Measurements from ENCODE around the gene HBG1.

HBG1 gene

GRCh38 chr11:5246772-5247471, 2.7 kb downstream of the HBG1 start:
- DNase-seq (ENCODE audit: low read depth), result no peak

GRCh38 chr11:5245155-5245554, 4.5 kb downstream of the HBG1 start:
- no peak for DNase-seq (ENCODE audit: low read depth)

GRCh38 chr11:5243816-5244180, 5.9 kb downstream of the HBG1 start:
- DNase-seq (ENCODE audit: low read depth), result no peak

GRCh38 chr11:5242933-5243815, 6.5 kb downstream of the HBG1 start:
- DNase-seq (ENCODE audit: low read depth), result no peak

GRCh38 chr11:5242208-5242607, 7.4 kb downstream of the HBG1 start:
- no peak for DNase-seq (ENCODE audit: low read depth)

- no peak for DNase-seq (ENCODE audit: low read depth)
These were observed 8.2 kb downstream of the HBG1 start for GRCh38 chr11:5241458-5241857.

GRCh38 chr11:5240458-5240857, 9.2 kb downstream of the HBG1 start:
- no peak for DNase-seq (ENCODE audit: low read depth)

GRCh38 chr11:5240056-5240455, 9.6 kb downstream of the HBG1 start:
- DNase-seq (ENCODE audit: low read depth), result no peak

- DNase-seq (ENCODE audit: low read depth), result no peak
These were observed 10.6 kb downstream of the HBG1 start for GRCh38 chr11:5239046-5239445.

GRCh38 chr11:5238486-5238885, 11.2 kb downstream of the HBG1 start:
- no peak for DNase-seq (ENCODE audit: low read depth)

GRCh38 chr11:5237420-5237819, 12.2 kb downstream of the HBG1 start:
- no peak for DNase-seq (ENCODE audit: low read depth)

GRCh38 chr11:5235364-5236095, 14.1 kb downstream of the HBG1 start:
- DNase-seq (ENCODE audit: low read depth), result no peak

GRCh38 chr11:5234381-5234834, 15.2 kb downstream of the HBG1 start, which contains the start of gene HBD:
Gene HBD (minus strand): TSS chr11:5234483. CDS start chr11:5234433, 50 bp downstream.
- DNase-seq (ENCODE audit: low read depth), result no peak

GRCh38 chr11:5233307-5233706, 16.4 kb downstream of the HBG1 start:
- DNase-seq (ENCODE audit: low read depth), result no peak

- no peak for DNase-seq (ENCODE audit: low read depth)
These were observed 16.8 kb downstream of the HBG1 start for GRCh38 chr11:5232821-5233220.

GRCh38 chr11:5232176-5232575, 17.5 kb downstream of the HBG1 start:
- no peak for DNase-seq (ENCODE audit: low read depth)

- DNase-seq (ENCODE audit: low read depth), result no peak
These were observed 18.5 kb downstream of the HBG1 start for GRCh38 chr11:5231111-5231510.

- no peak for DNase-seq (ENCODE audit: low read depth)
These were observed 19.4 kb downstream of the HBG1 start for GRCh38 chr11:5230266-5230665.

- DNase-seq (ENCODE audit: low read depth), result no peak
These were observed 19.9 kb downstream of the HBG1 start for GRCh38 chr11:5229796-5230195.

GRCh38 chr11:5229356-5229755, 20.3 kb downstream of the HBG1 start:
- DNase-seq (ENCODE audit: low read depth), result no peak

GRCh38 chr11:5228124-5228523, 21.5 kb downstream of the HBG1 start:
- DNase-seq (ENCODE audit: low read depth), result no peak

- DNase-seq (ENCODE audit: low read depth), result no peak
These were observed 22.0 kb downstream of the HBG1 start for GRCh38 chr11:5227681-5228080.

Measured in stimulated activated CD8-positive, alpha-beta memory T cell treated with anti-CD3 and anti-CD28 coated beads, Interleukin-4, amount 100 ng/mL, for 24 hours (primary cell).